Measurements from ENCODE around the gene ATP5F1E.

The ATP5F1E gene

DNA sequence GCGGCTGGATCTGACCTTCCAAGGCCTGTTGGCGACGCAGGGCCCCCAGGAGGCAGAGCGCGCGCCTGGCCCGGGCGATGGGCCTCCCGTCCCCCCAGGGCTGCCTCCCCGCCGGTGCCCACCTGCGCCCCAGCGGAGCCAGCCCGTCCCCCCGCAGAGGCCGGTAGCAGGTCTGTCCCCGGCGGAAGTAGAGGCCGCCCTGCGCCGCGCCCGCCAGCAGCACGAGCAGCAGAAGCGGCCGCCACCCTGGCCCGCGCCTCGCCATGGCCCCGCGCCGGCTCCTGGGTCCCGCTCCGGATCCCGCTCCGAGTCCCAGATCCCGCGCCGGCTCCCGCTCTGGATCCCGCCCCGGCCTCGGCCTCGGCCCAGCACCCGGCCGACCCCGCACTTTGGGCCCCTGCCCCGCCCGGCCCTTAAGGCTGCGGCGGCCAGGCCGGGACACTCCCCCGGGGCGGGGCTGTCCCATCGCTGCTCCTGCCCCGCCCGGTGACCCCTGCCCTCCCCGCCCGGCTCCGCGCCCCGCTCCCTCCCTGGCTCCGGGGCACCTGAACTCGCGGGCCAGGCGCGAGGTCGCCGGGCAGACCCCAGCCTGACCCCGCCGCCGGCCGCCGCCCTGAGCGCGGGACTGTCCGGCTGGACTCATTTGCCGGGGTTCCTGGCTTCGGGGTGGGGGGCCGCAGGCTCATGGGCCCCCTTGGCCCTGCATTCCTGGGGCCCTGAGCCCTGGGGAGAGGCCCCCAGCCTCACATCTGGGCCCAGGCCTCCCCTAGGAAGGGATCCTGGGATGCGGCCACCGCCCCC, 25.1 kb downstream of the ATP5F1E start, which contains the start of gene CTSZ:
Gene CTSZ, minus strand, starts transcription at position 391 of the 801 bp plus-strand sequence. Its CDS starts 126 bp downstream, at position 265.
- POLR2A ChIA-PET (ENCODE audit: low non-redundant PET): no interaction called here
- peak within 1 kb of the TSS; percentile 76 for H3K27ac ChIP-seq

DNA sequence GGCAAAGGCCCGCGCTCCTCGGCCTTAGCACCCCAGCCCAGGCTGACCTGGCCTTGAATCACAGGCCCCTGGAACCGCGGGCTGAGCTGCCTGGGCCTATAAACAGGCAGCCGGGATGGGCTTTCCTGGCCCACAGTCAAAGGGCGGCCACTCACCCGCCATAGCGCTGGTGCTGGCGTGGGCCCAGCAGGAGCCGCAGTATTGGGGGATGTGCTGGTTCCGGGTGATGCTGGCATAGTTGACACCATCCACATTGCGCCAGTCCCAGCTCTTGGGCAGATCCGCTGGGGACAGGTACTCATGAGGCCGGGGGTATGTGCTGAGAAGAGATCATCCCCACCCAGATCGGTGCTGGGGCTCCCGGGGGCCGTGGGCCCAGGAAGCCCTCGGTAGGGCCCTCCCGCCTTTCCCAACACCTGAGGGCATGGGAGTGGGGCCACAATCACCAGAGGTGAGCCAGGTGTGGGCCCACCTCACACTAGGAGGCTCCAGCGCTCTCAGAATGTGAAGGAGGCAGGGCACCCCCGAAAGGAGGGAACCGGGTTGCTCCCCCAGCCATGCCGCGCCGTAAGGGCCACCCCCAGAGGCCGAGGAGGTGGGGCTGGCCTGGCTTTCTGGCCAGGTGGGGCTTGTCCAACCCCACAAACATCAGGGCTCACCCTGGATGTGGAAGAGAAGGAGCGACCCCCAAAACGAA, 25.8 kb downstream of the ATP5F1E start:
- CTCF ChIA-PET: interaction anchor here (0.7 to 1.0 kb wide), 2 partner anchors 10 to 81 kb away, joined by 3 to 4 read pairs; no protein-coding TSS in a partner anchor
- peak; percentile 51 for DNase-seq (ENCODE audit: low spot score)
- POLR2A ChIA-PET (ENCODE audit: low non-redundant PET): no interaction called here
- TF ChIP-seq, protein P1, sequence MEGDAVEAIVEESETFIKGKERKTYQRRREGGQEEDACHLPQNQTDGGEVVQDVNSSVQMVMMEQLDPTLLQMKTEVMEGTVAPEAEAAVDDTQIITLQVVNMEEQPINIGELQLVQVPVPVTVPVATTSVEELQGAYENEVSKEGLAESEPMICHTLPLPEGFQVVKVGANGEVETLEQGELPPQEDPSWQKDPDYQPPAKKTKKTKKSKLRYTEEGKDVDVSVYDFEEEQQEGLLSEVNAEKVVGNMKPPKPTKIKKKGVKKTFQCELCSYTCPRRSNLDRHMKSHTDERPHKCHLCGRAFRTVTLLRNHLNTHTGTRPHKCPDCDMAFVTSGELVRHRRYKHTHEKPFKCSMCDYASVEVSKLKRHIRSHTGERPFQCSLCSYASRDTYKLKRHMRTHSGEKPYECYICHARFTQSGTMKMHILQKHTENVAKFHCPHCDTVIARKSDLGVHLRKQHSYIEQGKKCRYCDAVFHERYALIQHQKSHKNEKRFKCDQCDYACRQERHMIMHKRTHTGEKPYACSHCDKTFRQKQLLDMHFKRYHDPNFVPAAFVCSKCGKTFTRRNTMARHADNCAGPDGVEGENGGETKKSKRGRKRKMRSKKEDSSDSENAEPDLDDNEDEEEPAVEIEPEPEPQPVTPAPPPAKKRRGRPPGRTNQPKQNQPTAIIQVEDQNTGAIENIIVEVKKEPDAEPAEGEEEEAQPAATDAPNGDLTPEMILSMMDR (conservative IDR thresholded peaks at IDR 0.05; ENCODE audit: low read depth): no peak
- H3K27ac ChIP-seq: peak overlapping the region; percentile 76

More for the DNA sequence above, 25.1 kb downstream of the ATP5F1E start, which contains the start of gene CTSZ:
- CTCF ChIA-PET: no interaction called here
- TF ChIP-seq, protein P1 (conservative IDR thresholded peaks at IDR 0.05; ENCODE audit: low read depth): no peak
- peak; percentile 75 for DNase-seq (ENCODE audit: low spot score)

DNA sequence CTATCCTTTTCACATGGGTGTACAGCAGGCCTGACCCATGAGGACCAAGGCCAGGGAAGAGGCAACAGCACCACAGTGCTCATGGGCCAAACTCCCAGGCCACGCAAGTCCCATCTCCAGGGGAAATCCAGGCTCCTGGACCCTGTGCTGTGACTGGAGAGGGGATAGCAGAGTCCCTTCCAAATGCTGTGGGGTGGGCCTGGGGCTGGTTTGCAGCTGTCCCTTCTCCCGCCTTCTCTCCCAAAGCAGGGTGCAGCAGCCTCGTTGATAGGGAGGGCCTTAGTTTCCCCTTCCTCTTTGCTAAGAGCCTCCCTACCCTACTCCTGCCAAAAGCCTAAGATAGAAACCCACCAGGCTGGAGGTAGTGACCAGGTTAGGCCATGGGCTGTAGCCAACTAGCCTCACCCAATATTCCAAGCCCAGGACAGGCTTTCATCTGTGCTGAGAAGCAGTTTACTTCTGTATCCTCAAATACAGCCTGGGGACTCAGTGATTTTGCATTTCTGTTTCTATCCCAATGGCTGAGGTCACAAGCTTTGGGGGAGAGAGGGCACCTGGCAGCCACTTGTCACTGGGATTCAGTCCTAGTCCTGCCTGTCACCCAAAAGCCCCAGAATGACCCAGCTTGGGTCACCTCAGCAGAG, 26.5 kb downstream of the ATP5F1E start:
- TF ChIP-seq, protein P1 (conservative IDR thresholded peaks at IDR 0.05; ENCODE audit: low read depth): no peak
- DNase-seq (ENCODE audit: low spot score): no peak
- peak overlapping the region; percentile 76 for H3K27ac ChIP-seq
- ChIA-PET CTCF (interaction anchor here (0.7 to 1.0 kb wide), 2 partner anchors 9 to 81 kb away, joined by 3 to 4 read pairs; no protein-coding TSS in a partner anchor), POLR2A (ENCODE audit: low non-redundant PET) (no interaction called here)

DNA sequence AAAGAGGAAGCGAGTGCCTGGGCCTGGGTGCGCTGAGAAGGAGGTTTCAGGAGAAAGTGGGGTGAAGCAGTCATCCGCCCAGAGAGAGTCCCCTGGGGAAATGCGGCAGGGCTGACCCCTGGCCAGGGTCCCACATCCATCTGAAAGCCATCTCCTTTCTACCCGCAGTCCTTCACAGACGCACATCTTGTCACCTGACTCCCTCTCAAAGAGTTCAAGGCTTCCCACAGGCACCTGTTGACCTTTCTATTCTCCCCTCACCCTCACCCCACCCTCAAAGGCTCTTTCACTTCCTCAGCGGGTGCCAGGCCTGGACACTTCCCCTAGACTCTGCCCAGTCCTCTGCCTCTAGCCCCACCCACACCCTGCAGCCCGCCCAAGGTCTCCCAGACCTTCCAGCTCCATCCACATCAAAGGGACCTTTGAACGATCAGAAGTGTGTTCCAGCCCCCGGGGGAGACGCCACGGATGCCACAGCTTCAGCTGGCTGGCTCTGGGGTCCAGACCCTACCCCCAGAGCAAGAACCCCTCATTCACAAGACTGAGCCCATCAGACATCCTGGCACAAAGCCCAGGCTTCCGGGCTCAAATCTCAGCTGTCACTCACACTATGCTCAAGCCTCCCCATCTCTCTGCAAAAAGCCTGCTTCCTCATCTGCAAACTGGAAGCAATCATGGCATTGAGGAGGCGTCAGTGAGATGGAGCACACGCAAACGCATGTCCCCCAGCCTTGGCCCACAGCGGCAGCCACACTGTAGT, 27.2 kb downstream of the ATP5F1E start:
- H3K27ac ChIP-seq: peak overlapping the region; percentile 76
- no peak for DNase-seq (ENCODE audit: low spot score)
- POLR2A ChIA-PET (ENCODE audit: low non-redundant PET): no interaction called here
- CTCF ChIA-PET: no interaction called here
- TF ChIP-seq, protein P1 (conservative IDR thresholded peaks at IDR 0.05; ENCODE audit: low read depth): no peak

DNA sequence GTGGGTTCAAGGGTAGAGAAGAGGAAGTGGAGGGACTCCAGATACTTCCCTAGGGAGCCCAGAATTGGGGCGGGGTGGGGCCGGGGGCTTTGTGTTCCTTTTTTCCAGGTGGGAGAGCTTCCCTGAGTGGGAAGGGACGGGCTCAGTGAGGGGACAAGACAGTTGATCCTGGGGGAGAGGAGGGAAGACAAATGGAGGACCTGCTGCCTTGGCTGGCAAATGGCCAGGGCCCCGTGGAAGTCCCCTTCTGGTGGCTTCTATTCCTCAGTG, 27.7 kb downstream of the ATP5F1E start:
- CTCF ChIA-PET: no interaction called here
- POLR2A ChIA-PET (ENCODE audit: low non-redundant PET): no interaction called here
- DNase-seq (ENCODE audit: low spot score): no peak
- peak overlapping the region; percentile 76 for H3K27ac ChIP-seq
- TF ChIP-seq, protein P1 (conservative IDR thresholded peaks at IDR 0.05; ENCODE audit: low read depth): no peak

Data from RWPE1 (cell line).